GM12892 (cell line): ENCODE measurements around the gene ME1.
A peak's percentile ranks its signal among the peaks of the same experiment; 100 is the strongest.
"Not testable (repeated sequence)": the region's sequence is repeated elsewhere in the genome, so short reads cannot be mapped to it uniquely, and the experiment has no call there.

Experiments used
- DNase-seq: peaks from one replicate; pipeline ENCODE4 v3.0.0; 2011; ENCODE audit not compliant: insufficient read length
- FAIRE-seq: peaks from 2 replicates; lab custom pipeline; 2011; peaks lifted over from hg19 to GRCh38; lab: Jason Lieb, UNC
- POLR2A ChIP-seq: IDR thresholded peaks from 2 replicates; pipeline ENCODE4 v1.6.1; 2011; ENCODE audit warnings: low read depth, low read length, control low read depth
- POLR2AphosphoS5 ChIP-seq: IDR thresholded peaks from 2 replicates; pipeline ENCODE4 v1.6.1; 2011; ENCODE audit warnings: low read depth, low read length, control low read depth
- TAF1 ChIP-seq: IDR thresholded peaks from 2 replicates; pipeline ENCODE4 v1.6.1; 2011; ENCODE audit warnings: low read depth, mild to moderate bottlenecking, control low read depth, low read length, borderline replicate concordance

Gene ME1

GRCh38 chr6:83192871-83193746, 237.7 kb downstream of the ME1 start, which contains the start of the genes PGM3 and RWDD2A:
TSS of gene PGM3 (minus strand) at chr6:83193265. CDS start at chr6:83191012, 2,253 bp downstream.
TSS of gene RWDD2A (plus strand) at chr6:83193357. CDS start at chr6:83194452, 1,095 bp downstream.
- peak; percentile 89 for TF ChIP-seq POLR2A
- no peak for TF ChIP-seq TAF1
- peak; percentile 77 for TF ChIP-seq POLR2AphosphoS5
- FAIRE-seq (peak; percentile 100), DNase-seq (peak; percentile 95)

- TF ChIP-seq TAF1 (no peak), POLR2AphosphoS5 (no peak), POLR2A (no peak)
- DNase-seq (no peak), FAIRE-seq (peak; percentile 9)
Measured at GRCh38 chr6:83192456-83192855, 238.4 kb downstream of the ME1 start.

DNA sequence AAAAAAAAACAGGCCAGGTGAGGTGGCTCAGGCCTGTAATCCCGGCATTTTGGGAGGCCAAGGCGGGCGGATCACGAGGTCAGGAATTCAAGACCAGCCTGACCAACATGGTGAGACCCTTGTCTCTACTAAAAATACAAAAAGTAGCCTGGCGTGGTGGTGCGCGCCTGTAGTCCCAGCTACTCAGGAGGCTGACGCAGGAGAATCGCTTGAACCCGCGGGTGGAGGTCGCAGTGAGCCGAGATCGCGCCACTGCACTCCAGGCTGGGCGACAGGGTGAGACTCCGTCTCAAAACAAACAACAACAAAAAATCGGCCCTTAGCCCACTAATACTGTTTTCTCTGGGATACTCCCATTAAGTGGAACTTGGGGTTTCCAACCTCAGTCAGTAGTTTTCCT, 238.9 kb downstream of the ME1 start:
- not testable (repeated sequence) for FAIRE-seq, DNase-seq

GRCh38 chr6:83190626-83191025, 240.2 kb downstream of the ME1 start:
- TF ChIP-seq TAF1 = no peak
- TF ChIP-seq POLR2AphosphoS5 = no peak
- TF ChIP-seq POLR2A = no peak
- FAIRE-seq = no peak

DNA sequence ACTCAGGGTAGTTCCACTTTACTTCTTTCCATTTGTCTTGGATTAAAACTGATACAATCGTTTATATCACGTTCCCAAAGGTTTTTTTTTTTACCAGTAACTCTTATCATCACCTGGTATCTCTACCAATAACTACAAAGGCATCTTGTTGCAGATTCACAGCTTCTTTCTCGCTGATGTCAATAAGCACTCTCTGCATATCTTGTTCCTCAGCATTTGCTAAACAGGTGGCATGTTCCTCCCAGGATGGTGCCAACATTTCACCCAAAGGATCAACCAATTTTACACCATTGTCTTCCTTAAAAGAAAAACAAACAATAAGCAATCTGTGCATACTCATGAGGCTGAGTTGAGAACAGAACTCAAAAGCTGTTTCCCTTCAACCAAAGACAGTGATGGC, 242.3 kb downstream of the ME1 start:
- TF ChIP-seq TAF1 (no peak), POLR2A (no peak), POLR2AphosphoS5 (no peak)
- no peak for DNase-seq
- no peak for FAIRE-seq

More at GRCh38 chr6:83190626-83191025, 240.2 kb downstream of the ME1 start:
- DNase-seq = no peak

DNA sequence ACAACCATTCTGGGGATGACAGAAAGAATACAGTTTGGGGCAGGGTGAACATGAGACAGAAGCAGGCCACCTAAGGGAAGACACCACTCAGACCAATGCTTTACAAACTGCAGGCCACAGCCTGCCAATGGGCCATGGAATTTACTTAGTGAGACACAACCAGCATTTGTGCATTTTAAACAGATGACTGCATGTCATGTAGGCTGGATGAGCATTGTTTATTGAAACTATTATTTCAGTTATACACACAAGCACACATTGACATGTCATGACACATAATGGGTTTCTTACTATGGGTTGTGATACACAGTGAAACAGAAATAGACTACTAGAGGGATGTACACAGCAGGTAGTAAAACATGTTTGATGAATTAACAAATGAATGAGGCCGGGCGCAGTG, 245.8 kb downstream of the ME1 start:
- FAIRE-seq = no peak
- TF ChIP-seq POLR2A = no peak
- TF ChIP-seq POLR2AphosphoS5 = no peak
- TF ChIP-seq TAF1 = no peak
- no peak for DNase-seq

DNA sequence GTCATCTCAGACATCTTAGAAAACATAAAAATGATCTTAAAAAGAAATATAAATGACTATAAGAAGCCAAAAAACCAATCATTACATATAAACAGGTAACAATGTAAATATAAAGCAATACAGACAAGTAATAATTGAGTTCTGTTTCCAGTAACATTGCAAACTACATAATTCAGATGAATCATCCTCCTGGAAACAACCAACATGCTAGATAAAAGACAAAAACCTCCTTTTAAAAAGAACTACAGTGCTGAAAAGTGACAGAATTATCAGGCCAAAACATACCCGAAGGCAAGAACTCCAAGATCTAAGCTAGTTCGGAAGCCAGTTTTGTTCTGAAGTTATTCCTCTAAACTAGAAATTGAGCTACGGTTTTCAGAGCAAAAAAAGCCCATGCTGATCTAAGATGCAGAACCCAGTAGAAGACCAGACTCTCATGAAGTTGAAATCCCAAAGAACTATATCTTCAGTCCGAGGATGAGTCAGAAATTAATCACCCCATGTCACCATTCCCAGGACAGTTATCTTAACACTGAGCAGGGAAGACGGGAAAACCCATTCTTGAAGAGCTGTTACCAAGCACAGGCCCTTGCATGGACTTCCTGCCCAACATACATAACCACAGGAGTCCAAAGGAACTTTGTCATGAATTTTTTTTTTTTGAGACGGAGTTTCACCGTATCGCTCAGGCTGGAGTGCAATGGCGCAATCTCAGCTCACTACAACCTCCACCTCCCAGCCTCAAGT, 247.6 kb downstream of the ME1 start:
- FAIRE-seq (no peak), DNase-seq (no peak)
- TF ChIP-seq POLR2A = no peak
- TF ChIP-seq TAF1 = no peak
- no peak for TF ChIP-seq POLR2AphosphoS5

- no peak for TF ChIP-seq POLR2A
- no peak for TF ChIP-seq TAF1
- TF ChIP-seq POLR2AphosphoS5 = no peak
- DNase-seq (no peak), FAIRE-seq (no peak)
Measured at GRCh38 chr6:83182114-83182513, 248.7 kb downstream of the ME1 start.

DNA sequence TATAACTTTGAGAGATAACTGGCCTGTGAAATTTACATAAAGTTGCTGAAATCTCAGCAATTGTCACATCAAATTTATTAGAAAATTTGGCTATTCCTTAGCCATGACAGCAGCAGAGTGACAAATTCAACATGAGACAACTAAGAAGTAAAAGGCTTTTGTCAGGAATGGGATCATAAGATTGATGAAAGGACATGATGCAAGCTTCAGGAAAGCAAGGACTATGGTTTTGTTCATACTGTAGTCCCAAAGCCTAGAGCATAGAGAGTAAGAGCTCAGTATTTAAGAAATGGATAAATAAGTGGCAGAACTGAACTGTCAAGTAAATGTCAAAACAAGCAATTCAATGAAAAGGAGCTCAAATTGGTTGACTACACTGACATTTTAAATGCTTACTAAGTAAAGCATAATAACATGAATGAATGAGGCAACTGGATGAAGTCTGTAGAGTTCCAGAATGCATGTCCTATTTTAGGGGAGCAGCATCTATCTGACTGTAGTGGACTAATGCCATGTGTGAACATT, 250.4 kb downstream of the ME1 start:
- DNase-seq (no peak), FAIRE-seq (no peak)
- TF ChIP-seq POLR2AphosphoS5 (no peak), TAF1 (no peak), POLR2A (no peak)

GRCh38 chr6:83176246-83176645, 254.6 kb downstream of the ME1 start:
- DNase-seq (no peak), FAIRE-seq (no peak)
- TF ChIP-seq POLR2A = no peak
- TF ChIP-seq TAF1 = no peak
- TF ChIP-seq POLR2AphosphoS5 = no peak

GRCh38 chr6:83169511-83169910, 261.3 kb downstream of the ME1 start:
- TF ChIP-seq POLR2A (no peak), POLR2AphosphoS5 (no peak), TAF1 (no peak)
- no peak for FAIRE-seq

DNA sequence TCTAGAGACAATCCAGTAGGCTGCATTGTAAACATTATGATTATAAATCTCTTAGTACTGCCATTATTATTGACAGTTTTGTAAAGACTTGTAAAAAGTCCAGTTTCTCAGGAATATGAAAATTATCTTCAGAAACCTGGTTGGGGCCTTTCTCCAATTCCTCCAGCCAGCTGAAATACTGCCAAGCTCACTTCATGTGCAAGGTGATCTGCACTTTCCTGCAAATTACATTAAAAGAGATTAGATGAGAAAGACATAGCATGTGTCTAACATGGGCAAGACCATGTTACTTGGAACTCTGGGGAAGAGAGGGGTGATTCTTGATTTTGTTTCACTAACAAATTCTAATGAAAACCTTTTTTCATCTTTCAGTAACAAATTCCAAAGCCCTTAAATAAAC, 261.7 kb downstream of the ME1 start:
- DNase-seq = no peak
- TF ChIP-seq POLR2A (no peak), POLR2AphosphoS5 (no peak), TAF1 (no peak)
- FAIRE-seq = no peak

More at GRCh38 chr6:83169511-83169910, 261.3 kb downstream of the ME1 start:
- no peak for DNase-seq
